Calu3 (cell line): ENCODE measurements around the gene BCL2L12. TPM values are rescaled to one million over a fixed set of nuclear protein-coding genes. Genes with fewer than 3 reads are reported as not detected.
"Not testable (repeated sequence)": the region's sequence is repeated elsewhere in the genome, so short reads cannot be mapped to it uniquely, and the experiment has no call there.

Experiments
- Bru-seq: library from RNA; stranded (reverse); fragments of 400-500 nt; gene quantifications from one replicate; lab custom pipeline; 2021; lab: Mats Ljungman, UMichigan
- BruChase-seq, 2 experiments: library from RNA; stranded (reverse); fragments of 400-500 nt; gene quantifications; one replicate each; lab custom pipeline; 2021; lab: Mats Ljungman, UMichigan
- BruUV-seq: library from RNA; stranded (reverse); fragments of 400-500 nt; replicated peaks from 2 replicates; lab custom pipeline; 2021; lab: Mats Ljungman, UMichigan
- CTCF ChIA-PET: fragments of 300-600 bp; sonication (Branson Sonifier 250); formaldehyde crosslinking; loops from one replicate; lab custom pipeline; 2022; ENCODE audit warnings: antibody characterized with exemption; lab: Charles Lee
- DNase-seq: peaks from one replicate; pipeline ENCODE4 v3.0.0; 2022
- H3K27ac Mint-ChIP-seq: one replicate; pipeline ENCODE4 v1.8.0; 2022; ENCODE audit warnings: mixed read lengths; ENCODE audit not compliant: unreplicated experiment
- H3K27me3 Mint-ChIP-seq: one replicate; pipeline ENCODE4 v1.8.0; 2022; ENCODE audit warnings: mixed read lengths; ENCODE audit not compliant: unreplicated experiment
- H3K36me3 Mint-ChIP-seq: one replicate; pipeline ENCODE4 v1.8.0; 2022; ENCODE audit warnings: mild to moderate bottlenecking, moderate library complexity, mixed read lengths; ENCODE audit not compliant: insufficient read depth, unreplicated experiment
- H3K4me1 Mint-ChIP-seq: one replicate; pipeline ENCODE4 v1.8.0; 2022; ENCODE audit warnings: mild to moderate bottlenecking, low read depth, mixed read lengths; ENCODE audit not compliant: unreplicated experiment
- H3K4me3 Mint-ChIP-seq: one replicate; pipeline ENCODE4 v1.8.0; 2022; ENCODE audit warnings: mild to moderate bottlenecking, low read depth, moderate library complexity, mixed read lengths; ENCODE audit not compliant: unreplicated experiment
- H3K9me3 Mint-ChIP-seq: one replicate; pipeline ENCODE4 v1.8.0; 2022; ENCODE audit warnings: low read depth, mixed read lengths; ENCODE audit not compliant: unreplicated experiment
- CTCF ChIP-seq: fragments of 200-600 bp; IDR thresholded peaks from one replicate; pipeline ENCODE4 v1.8.0; 2022; ENCODE audit warnings: antibody characterized with exemption; ENCODE audit not compliant: unreplicated experiment
- intact Hi-C: fragments of 100-400 bp; cut with micrococcal nuclease; formaldehyde crosslinking; loops from one replicate; pipeline ENCODE4 v1.10.0; 2022; ENCODE audit not compliant: unreplicated experiment
- long read RNA-seq: library from polyadenylated mRNA; stranded (forward); transcript quantifications from one replicate; pipeline ENCODE4 v2.0.0, GENCODE V29; 2022
- total RNA-seq: library from RNA; stranded (reverse); gene quantifications from 2 replicates; pipeline ENCODE4 v1.2.3, GENCODE V29; 2022

Gene BCL2L12, protein sequence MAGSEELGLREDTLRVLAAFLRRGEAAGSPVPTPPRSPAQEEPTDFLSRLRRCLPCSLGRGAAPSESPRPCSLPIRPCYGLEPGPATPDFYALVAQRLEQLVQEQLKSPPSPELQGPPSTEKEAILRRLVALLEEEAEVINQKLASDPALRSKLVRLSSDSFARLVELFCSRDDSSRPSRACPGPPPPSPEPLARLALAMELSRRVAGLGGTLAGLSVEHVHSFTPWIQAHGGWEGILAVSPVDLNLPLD
- total RNA-seq = 66.5 and 70.8 TPM in 2 replicates
- Bru-seq, nascent RNA = percentile 68 among the genes with signal in this experiment
- percentile 84 among the genes with signal in this experiment for BruChase-seq, experiment 1, labeled RNA remaining after a 6-hour chase
- BruChase-seq, experiment 2, labeled RNA remaining after a 2-hour chase = percentile 88 among the genes with signal in this experiment
- long read RNA-seq, transcript BCL2L12-203 (7 exons, 1,371 nt) = minor isoform, 7 of 90 reads
- long read RNA-seq, transcript BCL2L12-212 (7 exons, 1,854 nt) = major isoform, 63 of 90 reads
- long read RNA-seq, partial matches to known transcripts = 2 of 90 reads
- long read RNA-seq, other reads (novel, unspliced or antisense) = 13 of 90 reads

- peak; percentile 99 for DNase-seq
- H3K4me3 Mint-ChIP-seq = peak within 1 kb of the TSS; percentile 83
- intact Hi-C loops = no loop called here
- no TSS peak for BruUV-seq
- CTCF ChIA-PET = interaction anchor here (0.6 to 2.5 kb wide), 2 partner anchors 11 to 83 kb away, joined by 3 to 10 read pairs; partner anchors contain the start of gene PRMT1
- peak within 1 kb of the TSS; percentile 77 for H3K27ac Mint-ChIP-seq
- H3K27me3 Mint-ChIP-seq = no peaks in the 10 kb centered on the region
- peaks cover 13% of the 10 kb centered on the region for H3K4me1 Mint-ChIP-seq
- H3K36me3 Mint-ChIP-seq = peaks cover 82% of the 10 kb centered on the region
- H3K9me3 Mint-ChIP-seq = no peaks in the 10 kb centered on the region
- TF ChIP-seq CTCF = no peak
These were observed at the start of gene BCL2L12, which contains the start of gene IRF3 for GRCh38 chr19:49665351-49666119. Gene BCL2L12, plus strand, starts transcription at chr19:49665933. Its CDS starts 760 bp downstream, at chr19:49666693. Gene IRF3, minus strand, starts transcription at chr19:49665857. Its CDS starts 1,019 bp downstream, at chr19:49664838.

DNA sequence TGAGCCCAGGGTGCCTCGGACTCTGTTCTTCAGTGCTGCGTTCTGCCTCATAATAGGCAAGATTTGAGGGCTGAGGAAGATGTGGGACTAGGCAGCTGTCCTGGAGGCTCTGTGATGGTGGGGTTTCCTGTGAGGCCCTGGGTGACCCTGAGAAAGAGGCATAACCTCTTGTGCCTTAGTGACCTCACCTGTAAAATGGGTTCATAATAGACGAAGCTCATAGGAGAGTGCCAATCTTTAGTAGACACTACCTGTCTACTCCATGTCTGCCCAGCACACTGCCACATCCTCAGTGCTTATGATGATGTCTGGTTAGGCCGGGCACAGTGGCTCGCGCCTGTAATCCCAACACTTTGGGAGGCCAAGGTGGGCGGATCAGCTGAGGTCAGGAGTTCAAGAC, 49.2 kb upstream of the BCL2L12 start:
- no peak overlapping the region for H3K27ac Mint-ChIP-seq
- no peak overlapping the region for H3K4me3 Mint-ChIP-seq
- H3K36me3 Mint-ChIP-seq = peaks cover 70% of the 10 kb centered on the region
- no peak for DNase-seq
- H3K27me3 Mint-ChIP-seq = no peaks in the 10 kb centered on the region
- CTCF ChIA-PET = no interaction called here
- no peaks in the 10 kb centered on the region for H3K9me3 Mint-ChIP-seq
- H3K4me1 Mint-ChIP-seq = peaks cover 15% of the 10 kb centered on the region
- intact Hi-C loops = no loop called here
- no peak for TF ChIP-seq CTCF
- no TSS peak for BruUV-seq

DNA sequence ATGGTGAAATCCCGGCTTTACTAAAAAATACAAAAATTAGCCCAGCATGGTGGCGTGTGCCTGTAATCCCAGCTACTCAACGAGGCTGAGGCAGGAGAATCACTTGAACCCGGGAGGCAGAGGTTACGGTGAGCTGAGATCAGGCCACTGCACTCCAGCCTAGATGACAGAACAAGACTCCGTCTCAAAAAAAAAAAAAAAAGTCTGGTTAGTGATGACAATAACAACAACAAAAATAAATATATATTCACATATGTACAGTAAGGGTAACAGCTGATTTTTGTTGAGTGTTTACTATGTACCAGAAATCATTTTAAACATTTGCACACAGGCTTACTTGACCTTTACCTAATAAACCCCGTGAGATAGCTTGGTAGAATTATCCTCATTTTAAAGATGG, 48.8 kb upstream of the BCL2L12 start:
- no peak for DNase-seq
- no TSS peak for BruUV-seq
- no peaks in the 10 kb centered on the region for H3K9me3 Mint-ChIP-seq
- no peaks in the 10 kb centered on the region for H3K27me3 Mint-ChIP-seq
- intact Hi-C loops = no loop called here
- H3K4me3 Mint-ChIP-seq = no peak overlapping the region
- peaks cover 74% of the 10 kb centered on the region for H3K36me3 Mint-ChIP-seq
- no peak overlapping the region for H3K27ac Mint-ChIP-seq
- peaks cover 15% of the 10 kb centered on the region for H3K4me1 Mint-ChIP-seq
- CTCF ChIA-PET = interaction anchor here (0.7 kb wide), 1 partner anchor 1201 kb away, joined by 4 read pairs; no protein-coding TSS in a partner anchor
- TF ChIP-seq CTCF = no peak

- H3K4me1 Mint-ChIP-seq = peaks cover 15% of the 10 kb centered on the region
- H3K27me3 Mint-ChIP-seq, intact Hi-C loops, H3K9me3 Mint-ChIP-seq, BruUV-seq, H3K4me3 Mint-ChIP-seq, H3K27ac Mint-ChIP-seq, DNase-seq: not testable (repeated sequence)
- peaks cover 83% of the 10 kb centered on the region for H3K36me3 Mint-ChIP-seq
- CTCF ChIA-PET = interaction anchor here (0.7 kb wide), 1 partner anchor 1202 kb away, joined by 4 read pairs; no protein-coding TSS in a partner anchor
These were observed 47.9 kb upstream of the BCL2L12 start for GRCh38 chr19:49617860-49618259.
